OCI-LY1 (cell line): ENCODE measurements around the gene IRF8.

Source experiments
- EZH2 ChIP-seq: fragments of 200-600 bp; sonication (generic), shearing (Covaris generic); IDR thresholded peaks from 2 replicates; pipeline ENCODE4 v1.8.0; 2017; ENCODE audit warnings: borderline replicate concordance, mixed run types, mild to moderate bottlenecking, antibody characterized with exemption, low read length, moderate library complexity, mixed read lengths
- TF ChIP-seq, protein P1 (sequence below): fragments of 200-600 bp; sonication (generic), shearing (Covaris generic); IDR thresholded peaks from 2 replicates; pipeline ENCODE4 v1.5.1; 2017; ENCODE audit warnings: mild to moderate bottlenecking, antibody characterized with exemption, low read length, moderate library complexity, mixed read lengths

DNA sequence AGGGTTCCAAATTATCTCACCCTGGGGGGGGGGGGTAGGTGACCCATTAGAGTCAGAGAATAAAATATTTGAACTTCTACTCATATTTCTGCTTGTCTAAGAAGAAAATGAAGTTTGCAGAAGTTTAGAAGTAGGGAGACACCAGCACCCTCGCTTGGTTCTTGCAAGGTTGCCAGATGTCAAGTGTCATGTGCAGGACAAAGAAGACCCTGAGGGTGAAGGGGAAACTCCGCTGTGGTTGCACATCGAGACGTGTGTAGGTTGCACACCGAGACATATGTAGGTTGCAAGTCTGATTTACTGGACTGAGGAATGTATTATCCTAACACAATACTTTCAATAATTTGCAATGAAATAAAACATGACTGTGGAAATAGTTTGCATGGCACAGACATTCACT is 42.4 kb upstream of the IRF8 start:
- TF ChIP-seq, protein P1, sequence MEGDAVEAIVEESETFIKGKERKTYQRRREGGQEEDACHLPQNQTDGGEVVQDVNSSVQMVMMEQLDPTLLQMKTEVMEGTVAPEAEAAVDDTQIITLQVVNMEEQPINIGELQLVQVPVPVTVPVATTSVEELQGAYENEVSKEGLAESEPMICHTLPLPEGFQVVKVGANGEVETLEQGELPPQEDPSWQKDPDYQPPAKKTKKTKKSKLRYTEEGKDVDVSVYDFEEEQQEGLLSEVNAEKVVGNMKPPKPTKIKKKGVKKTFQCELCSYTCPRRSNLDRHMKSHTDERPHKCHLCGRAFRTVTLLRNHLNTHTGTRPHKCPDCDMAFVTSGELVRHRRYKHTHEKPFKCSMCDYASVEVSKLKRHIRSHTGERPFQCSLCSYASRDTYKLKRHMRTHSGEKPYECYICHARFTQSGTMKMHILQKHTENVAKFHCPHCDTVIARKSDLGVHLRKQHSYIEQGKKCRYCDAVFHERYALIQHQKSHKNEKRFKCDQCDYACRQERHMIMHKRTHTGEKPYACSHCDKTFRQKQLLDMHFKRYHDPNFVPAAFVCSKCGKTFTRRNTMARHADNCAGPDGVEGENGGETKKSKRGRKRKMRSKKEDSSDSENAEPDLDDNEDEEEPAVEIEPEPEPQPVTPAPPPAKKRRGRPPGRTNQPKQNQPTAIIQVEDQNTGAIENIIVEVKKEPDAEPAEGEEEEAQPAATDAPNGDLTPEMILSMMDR: no peak
- TF ChIP-seq EZH2: no peak
